GM18499 (cell line): ENCODE results near the gene CHMP5.
"Not testable (repeated sequence)": the region's sequence is repeated elsewhere in the genome, so short reads cannot be mapped to it uniquely, and the experiment has no call there.

Experiments used
- ATAC-seq: cut with Tn5 transposase; IDR thresholded peaks from one replicate; pipeline ENCODE4 v1.9.1; 2021; ENCODE audit warnings: moderate number of reproducible peaks; ENCODE audit not compliant: insufficient read depth, unreplicated experiment

Gene CHMP5

GRCh38 chr9:33309903-33310302, 45.1 kb downstream of the CHMP5 start:
- ATAC-seq: no peak

GRCh38 chr9:33310748-33311147, 45.9 kb downstream of the CHMP5 start:
- no peak for ATAC-seq

GRCh38 chr9:33311953-33312352, 47.1 kb downstream of the CHMP5 start:
- no peak for ATAC-seq

GRCh38 chr9:33315371-33315770, 50.5 kb downstream of the CHMP5 start:
- no peak for ATAC-seq

GRCh38 chr9:33317136-33317535, 52.3 kb downstream of the CHMP5 start:
- not testable (repeated sequence) for ATAC-seq

- ATAC-seq: no peak
Observed at GRCh38 chr9:33318225-33318624, 53.4 kb downstream of the CHMP5 start.

GRCh38 chr9:33318781-33319180, 53.9 kb downstream of the CHMP5 start:
- no peak for ATAC-seq

- no peak for ATAC-seq
Observed at GRCh38 chr9:33320230-33320567, 55.4 kb downstream of the CHMP5 start.

GRCh38 chr9:33320568-33321261, 55.9 kb downstream of the CHMP5 start:
- no peak for ATAC-seq

GRCh38 chr9:33329117-33329563, 64.3 kb downstream of the CHMP5 start:
- no peak for ATAC-seq

- ATAC-seq: no peak
Observed at GRCh38 chr9:33329979-33330378, 65.1 kb downstream of the CHMP5 start.

- no peak for ATAC-seq
Observed at GRCh38 chr9:33331377-33331891, 66.6 kb downstream of the CHMP5 start.
